Sigmoid colon (tissue), 7 donors: ENCODE measurements around the gene KDM5D. TPM values are rescaled to one million over a fixed set of nuclear protein-coding genes. Genes with fewer than 3 reads are reported as not detected.

Experiments used
- DNase-seq: peaks from one replicate; pipeline ENCODE4 v3.0.0-alpha.2; 2019
- H3K27ac ChIP-seq, 4 donors: fragments of 200-600 bp; sonication (generic); one replicate each; pipeline ENCODE4 v1.5.1; 2016 to 2019; ENCODE audit warnings: mild to moderate bottlenecking in 1 of 4
- H3K27me3 ChIP-seq, 3 donors: fragments of 200-600 bp; sonication (generic); one replicate each; pipeline ENCODE4 v1.5.1; 2019; ENCODE audit warnings: mild to moderate bottlenecking in 1 of 3
- H3K36me3 ChIP-seq, 4 donors: fragments of 200-600 bp; sonication (generic); one replicate each; pipeline ENCODE4 v1.5.1; 2016 to 2019
- H3K4me1 ChIP-seq, 4 donors: fragments of 200-600 bp; sonication (generic); one replicate each; pipeline ENCODE4 v1.5.1; 2017 to 2019
- H3K4me3 ChIP-seq, 4 donors: fragments of 200-600 bp; sonication (generic); one replicate each; pipeline ENCODE4 v1.5.1; 2017 to 2019; ENCODE audit warnings: mild to moderate bottlenecking in 2 of 4, moderate library complexity in 1 of 4
- H3K9me3 ChIP-seq, 4 donors: fragments of 200-600 bp in 3 of 4; sonication (generic) in 3 of 4; one replicate each; pipeline versions ENCODE4 v1.5.1 to v1.6.1; 2013 to 2019
- EP300 ChIP-seq, 4 donors: sonication (generic); formaldehyde crosslinking; IDR thresholded peaks; one replicate each; pipeline ENCODE4 v1.6.1; 2017; ENCODE audit warnings: antibody characterized with exemption in 4 of 4
- POLR2A ChIP-seq, 2 donors: fragments of 450-650 bp; IDR thresholded peaks; one replicate each; pipeline ENCODE4 v1.6.1; 2016; ENCODE audit warnings: antibody characterized with exemption in 2 of 2, mild to moderate bottlenecking in 2 of 2, moderate library complexity in 2 of 2
- POLR2AphosphoS5 ChIP-seq, 4 donors: sonication (generic); formaldehyde crosslinking; IDR thresholded peaks; one replicate each; pipeline ENCODE4 v1.6.1; 2017; ENCODE audit warnings: antibody characterized with exemption in 4 of 4
- WGBS, 2 donors: extraction: QIAGEN DNeasy Blood & Tissue Kit; methylation state at CpG; one replicate each; pipeline ENCODE4 v1.1.7; 2013; 5-methylcytosine and 5-hydroxymethylcytosine counted together
- intact Hi-C: fragments of 100-400 bp; cut with DNase I; formaldehyde crosslinking; loops from one replicate; pipeline ENCODE4 v1.15.1; 2023
- polyA plus RNA-seq, 3 donors: library from polyadenylated mRNA; stranded (reverse); fragments of 200-250 nt; gene quantifications; one replicate each; pipeline ENCODE4 v1.2.3, GENCODE V29; 2013
- total RNA-seq, 4 donors: library from RNA; depleted of rRNA; stranded (reverse); fragments of >200 nt; gene quantifications; one replicate each; pipeline ENCODE4 v1.1.0, GENCODE V29; 2016
- TF ChIP-seq, protein P1 (sequence below), 4 experiments: fragments of 450-650 bp in 3 of 4; fragments of 200-600 bp in 1 of 4; IDR thresholded peaks; one replicate each; pipeline ENCODE4 v1.5.1; 2016 to 2019; ENCODE audit warnings: antibody characterized with exemption in 4 of 4, mild to moderate bottlenecking in 3 of 4, moderate library complexity in 2 of 4
- donor health status: healthy with polysubstance abuse.
- donor health status: Bipolar disorder and iron deficiency.
- donor health status: healthy.

Gene KDM5D
- total and polyA plus RNA-seq, 7 donors, result 0.33 to 101 (median 15.7) TPM; not detected in 1

GRCh38 chrY:19706273-19706672 is 38.3 kb downstream of the KDM5D start:
- Histone ChIP-seq H3K27ac (no peak overlapping the region), H3K36me3 (peaks cover 0 to 78% (median 11%) of the 10 kb centered on the region in 4 donors), H3K4me3 (no peak overlapping the region), H3K27me3 (no peaks in the 10 kb centered on the region), H3K9me3 (no peaks in the 10 kb centered on the region), H3K4me1 (no peaks in the 10 kb centered on the region)
- no peak for DNase-seq
- 94 to 95% methylated on average over 14 of the region's 14 CpGs for WGBS, 2 donors
- TF ChIP-seq EP300 (IDR thresholded peaks at IDR 0.05) (no peak), POLR2AphosphoS5 (IDR thresholded peaks at IDR 0.05) (no peak), POLR2A (IDR thresholded peaks at IDR 0.05) (no peak)
- TF ChIP-seq, protein P1, sequence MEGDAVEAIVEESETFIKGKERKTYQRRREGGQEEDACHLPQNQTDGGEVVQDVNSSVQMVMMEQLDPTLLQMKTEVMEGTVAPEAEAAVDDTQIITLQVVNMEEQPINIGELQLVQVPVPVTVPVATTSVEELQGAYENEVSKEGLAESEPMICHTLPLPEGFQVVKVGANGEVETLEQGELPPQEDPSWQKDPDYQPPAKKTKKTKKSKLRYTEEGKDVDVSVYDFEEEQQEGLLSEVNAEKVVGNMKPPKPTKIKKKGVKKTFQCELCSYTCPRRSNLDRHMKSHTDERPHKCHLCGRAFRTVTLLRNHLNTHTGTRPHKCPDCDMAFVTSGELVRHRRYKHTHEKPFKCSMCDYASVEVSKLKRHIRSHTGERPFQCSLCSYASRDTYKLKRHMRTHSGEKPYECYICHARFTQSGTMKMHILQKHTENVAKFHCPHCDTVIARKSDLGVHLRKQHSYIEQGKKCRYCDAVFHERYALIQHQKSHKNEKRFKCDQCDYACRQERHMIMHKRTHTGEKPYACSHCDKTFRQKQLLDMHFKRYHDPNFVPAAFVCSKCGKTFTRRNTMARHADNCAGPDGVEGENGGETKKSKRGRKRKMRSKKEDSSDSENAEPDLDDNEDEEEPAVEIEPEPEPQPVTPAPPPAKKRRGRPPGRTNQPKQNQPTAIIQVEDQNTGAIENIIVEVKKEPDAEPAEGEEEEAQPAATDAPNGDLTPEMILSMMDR (IDR thresholded peaks at IDR 0.05), result no peak
- intact Hi-C loops, result no loop called here

GRCh38 chrY:19698495-19698894 is 46.0 kb downstream of the KDM5D start:
- H3K27ac ChIP-seq, result no peak overlapping the region
- no peaks in the 10 kb centered on the region for H3K4me1 ChIP-seq
- DNase-seq, result no peak
- intact Hi-C loops, result no loop called here
- no peaks in the 10 kb centered on the region for H3K27me3 ChIP-seq
- H3K9me3 ChIP-seq, result no peaks in the 10 kb centered on the region
- no peak overlapping the region for H3K4me3 ChIP-seq
- TF ChIP-seq POLR2A (IDR thresholded peaks at IDR 0.05), result no peak
- no peak for TF ChIP-seq POLR2AphosphoS5 (IDR thresholded peaks at IDR 0.05)
- TF ChIP-seq, protein P1 (IDR thresholded peaks at IDR 0.05), result no peak
- TF ChIP-seq EP300 (IDR thresholded peaks at IDR 0.05), result no peak
- H3K36me3 ChIP-seq, result peaks cover 0 to 36% (median 0%) of the 10 kb centered on the region in 4 donors

GRCh38 chrY:19680821-19681220 is 63.7 kb downstream of the KDM5D start:
- intact Hi-C loops, result no loop called here
- TF ChIP-seq, protein P1 (IDR thresholded peaks at IDR 0.05), result no peak
- no peak for TF ChIP-seq POLR2A (IDR thresholded peaks at IDR 0.05)
- TF ChIP-seq POLR2AphosphoS5 (IDR thresholded peaks at IDR 0.05), result no peak
- TF ChIP-seq EP300 (IDR thresholded peaks at IDR 0.05), result no peak
- H3K9me3 ChIP-seq, result no peaks in the 10 kb centered on the region

More at GRCh38 chrY:19680821-19681220, 63.7 kb downstream of the KDM5D start:
- Histone ChIP-seq H3K27ac (no peak overlapping the region), H3K27me3 (no peaks in the 10 kb centered on the region), H3K4me1 (no peaks in the 10 kb centered on the region), H3K36me3 (no peaks in the 10 kb centered on the region), H3K4me3 (no peak overlapping the region)
- DNase-seq, result no peak
- 0% methylated on average over 1 of the region's 1 CpG for WGBS, 2 donors
